K562 (cell line): ENCODE measurements around the gene NSUN2. TPM values are rescaled to one million over a fixed set of nuclear protein-coding genes. Genes with fewer than 3 reads are reported as not detected.
A peak's percentile ranks its signal among the peaks of the same experiment; 100 is the strongest.
"Not testable (repeated sequence)": the region's sequence is repeated elsewhere in the genome, so short reads cannot be mapped to it uniquely, and the experiment has no call there.

Experiments
- ATAC-seq: fragments of 200-7000 bp; cut with Tn5 transposase; 3 replicates; pipeline ENCODE4 v1.9.1; 2020; ENCODE audit warnings: moderate library complexity
- BruUV-seq: library from RNA; stranded (reverse); fragments of 400-500 nt; replicated peaks from 2 replicates; lab custom pipeline; 2021; lab: Mats Ljungman, UMichigan
- CTCF ChIA-PET: fragments of 300-600 bp; formaldehyde crosslinking; extraction: SDS; loops from one replicate; lab custom pipeline; 2021; ENCODE audit warnings: low intra/inter-chr PET ratio; lab: Yijun Ruan, JAX
- POLR2A ChIA-PET: fragments of 300-600, 350-650 bp; sonication (Branson Sonifier 250); formaldehyde crosslinking; extraction: SDS; loops from one replicate; lab custom pipeline; 2021; ENCODE audit warnings: antibody characterized with exemption, inconsistent platforms; lab: Yijun Ruan, JAX
- DNase-seq, 4 experiments: peaks; one replicate each; pipeline versions ENCODE4 v3.0.0 to v3.0.0-alpha.2; 2011 to 2018; ENCODE audit warnings: low spot score in 3 of 4, mixed read lengths in 3 of 4; ENCODE audit errors: extremely low read depth in 1 of 4
- FAIRE-seq: peaks from 2 replicates; lab custom pipeline; 2011; peaks lifted over from hg19 to GRCh38; lab: Jason Lieb, UNC
- H2AFZ ChIP-seq: 2 replicates; pipeline ENCODE4 v1.6.0; 2011; ENCODE audit warnings: low read depth, low read length, control low read depth, inconsistent platforms
- H3K27ac ChIP-seq: fragments of 200-600 bp; 3 replicates; pipeline ENCODE4 v1.8.0; 2011; ENCODE audit warnings: low read depth, mild to moderate bottlenecking, control low read depth, inconsistent platforms, low read length, moderate library complexity, mixed read lengths; ENCODE audit errors: extremely low read depth
- H3K27me3 ChIP-seq, 2 experiments: fragments of 300-600 bp in 1 of 2; 2 replicates in 1 of 2; 3 replicates in 1 of 2; pipeline versions ENCODE4 v1.6.0 to v1.8.0; 2011; ENCODE audit warnings: inconsistent platforms in 2 of 2, low read length in 2 of 2, mild to moderate bottlenecking in 1 of 2, mixed read lengths in 1 of 2, moderate library complexity in 1 of 2; ENCODE audit not compliant: control insufficient read depth in 2 of 2, insufficient read depth in 2 of 2
- H3K36me3 ChIP-seq: fragments of 300-600 bp; 3 replicates; pipeline ENCODE4 v1.8.0; 2011; ENCODE audit warnings: mild to moderate bottlenecking, low read length, inconsistent platforms; ENCODE audit not compliant: control insufficient read depth, insufficient read depth
- H3K4me1 ChIP-seq, 2 experiments: fragments of 200-600 bp in 1 of 2; replicated peaks in 1 of 2; 2 replicates in 1 of 2; 3 replicates in 1 of 2; pipeline versions ENCODE4 v1.5.1 to v1.8.0; 2011; ENCODE audit warnings: inconsistent platforms in 2 of 2, low read length in 2 of 2, mild to moderate bottlenecking in 1 of 2, mixed read lengths in 1 of 2, moderate library complexity in 1 of 2; ENCODE audit not compliant: control insufficient read depth in 2 of 2, insufficient read depth in 2 of 2
- H3K4me2 ChIP-seq: 2 replicates; pipeline ENCODE4 v1.6.1; 2011; ENCODE audit warnings: low read length, control low read depth, inconsistent platforms, mixed read lengths; ENCODE audit not compliant: insufficient read depth
- H3K4me3 ChIP-seq: fragments of 200-600 bp; sonication (generic), shearing (Covaris generic); 2 replicates; pipeline ENCODE4 v1.5.1; 2016; ENCODE audit warnings: control low read depth, inconsistent platforms
- H3K79me2 ChIP-seq: fragments of 200-600 bp; 3 replicates; pipeline ENCODE4 v1.8.0; 2011; ENCODE audit warnings: low read length, inconsistent platforms; ENCODE audit not compliant: control insufficient read depth, insufficient read depth
- H3K9ac ChIP-seq, 2 experiments: 2 replicates each; pipeline versions ENCODE4 v1.6.0 to v1.6.1; 2011; ENCODE audit warnings: low read depth in 2 of 2, low read length in 2 of 2, control low read depth in 1 of 2, inconsistent platforms in 1 of 2, mild to moderate bottlenecking in 1 of 2, mixed read lengths in 1 of 2; ENCODE audit not compliant: insufficient read depth in 1 of 2
- H3K9me1 ChIP-seq: one replicate; pipeline ENCODE4 v1.6.0; 2011; ENCODE audit warnings: inconsistent platforms, mild to moderate bottlenecking, low read length, moderate library complexity; ENCODE audit not compliant: control insufficient read depth, insufficient read depth
- H3K9me3 ChIP-seq: replicated peaks from 2 replicates; pipeline ENCODE4 v1.5.1; 2011; ENCODE audit warnings: low read depth, low read length, inconsistent platforms; ENCODE audit not compliant: control insufficient read depth, insufficient read depth
- H4K20me1 ChIP-seq: replicated peaks from 2 replicates; pipeline ENCODE4 v1.6.1; 2011; ENCODE audit warnings: low read length, inconsistent platforms, mixed read lengths; ENCODE audit not compliant: control insufficient read depth, insufficient read depth
- CEBPB ChIP-seq: fragments of 450-650 bp; IDR thresholded peaks from 2 replicates; pipeline ENCODE4 v1.6.1; 2016; ENCODE audit warnings: missing genetic modification characterization, missing compliant biosample characterization
- CEBPG ChIP-seq, 3 experiments: fragments of 200-800 bp in 1 of 3; sonication (Bioruptor generic) in 1 of 3; sonication (generic) in 1 of 3; formaldehyde crosslinking in 1 of 3; IDR thresholded peaks in 2 of 3; conservative IDR thresholded peaks in 1 of 3; 2 replicates each; pipeline versions ENCODE4 v1.6.1 to v1.8.0; 2016 to 2022; ENCODE audit warnings: missing compliant biosample characterization in 2 of 3, missing genetic modification characterization in 2 of 3, mild to moderate bottlenecking in 1 of 3, missing genetic modification reagents in 1 of 3
- HDAC2 ChIP-seq: fragments of 450-650 bp; IDR thresholded peaks from 2 replicates; pipeline ENCODE4 v1.6.1; 2016; ENCODE audit warnings: mild to moderate bottlenecking
- KLF10 ChIP-seq: fragments of 250-450 bp; sonication (Bioruptor Pico); IDR thresholded peaks from 2 replicates; pipeline ENCODE4 v1.6.1; 2021; ENCODE audit warnings: matching md5 sums
- NBN ChIP-seq: fragments of 450-650 bp; IDR thresholded peaks from 2 replicates; pipeline ENCODE4 v1.6.1; 2016; ENCODE audit warnings: low read depth, mild to moderate bottlenecking
- NFYB ChIP-seq: IDR thresholded peaks from 2 replicates; pipeline ENCODE4 v1.6.1; 2011; ENCODE audit warnings: mild to moderate bottlenecking, moderate library complexity; ENCODE audit not compliant: insufficient read length; ENCODE audit errors: extremely low read depth
- TEAD2 ChIP-seq: fragments of 450-650 bp; IDR thresholded peaks from 2 replicates; pipeline ENCODE4 v1.6.1; 2016; ENCODE audit warnings: missing genetic modification characterization, control low read depth, missing compliant biosample characterization
- ZNF146 ChIP-seq: IDR thresholded peaks from one replicate; pipeline ENCODE4 v1.6.1; 2018; ENCODE audit warnings: missing compliant biosample characterization; ENCODE audit not compliant: unreplicated experiment
- ZNF584 ChIP-seq: fragments of 200-800 bp; sonication (Bioruptor generic); IDR thresholded peaks from 2 replicates; pipeline ENCODE4 v1.6.1; 2016; ENCODE audit warnings: low read depth, mild to moderate bottlenecking, missing genetic modification characterization, missing compliant biosample characterization
- WGBS: fragments of 100-300 bp; shearing (Covaris generic); methylation state at CpG from one replicate; pipeline ENCODE4 v1.1.6; 2016; ENCODE audit warnings: low coverage, mixed read lengths; ENCODE audit not compliant: insufficient coverage; ENCODE audit errors: missing lambda C conversion rate; 5-methylcytosine and 5-hydroxymethylcytosine counted together
- in situ Hi-C: fragments of 300-500 bp; cut with MboI; formaldehyde crosslinking; loops from 4 replicates; pipeline ENCODE4 v1.15.0; 2018; ENCODE audit warnings: inconsistent platforms, mixed read lengths
- intact Hi-C: fragments of 100-400 bp; cut with micrococcal nuclease; formaldehyde crosslinking; loops from 2 replicates; pipeline ENCODE4 v1.14.2; 2022
- polyA plus RNA-seq, 8 experiments: library from polyadenylated mRNA; depleted of rRNA in 4 of 8; stranded (reverse) in 5 of 8; unstranded in 3 of 8; fragments of >200 nt; fragmentation: Nextera tagmentation in 2 of 8; fragmentation: Illumina TruSeq in 1 of 8; extraction: Ambion mirVana in 2 of 8; extraction: Trizol in 1 of 8; gene quantifications; 2 replicates each; pipeline versions ENCODE4 v1.2.1 to v1.2.3, GENCODE V29; 2011 to 2014; ENCODE audit warnings: inconsistent platforms in 1 of 8, missing spikeins in 1 of 8
- total RNA-seq, 7 experiments: library from RNA; depleted of rRNA in 6 of 7; stranded (reverse); fragments of >200 nt in 6 of 7; fragmentation: Illumina TruSeq in 2 of 7; extraction: Trizol in 2 of 7; gene quantifications; 2 replicates each; pipeline versions ENCODE4 v1.2.1 to v1.2.3, GENCODE V29; 2011 to 2021; ENCODE audit warnings: low replicate concordance in 1 of 7

Gene NSUN2
- total and polyA plus RNA-seq, 9 of the 15 experiments (the other 6 are each of a cell fraction or from before 2014, with no cell fraction given) = 9.2 to 167 (median 127) TPM

DNA sequence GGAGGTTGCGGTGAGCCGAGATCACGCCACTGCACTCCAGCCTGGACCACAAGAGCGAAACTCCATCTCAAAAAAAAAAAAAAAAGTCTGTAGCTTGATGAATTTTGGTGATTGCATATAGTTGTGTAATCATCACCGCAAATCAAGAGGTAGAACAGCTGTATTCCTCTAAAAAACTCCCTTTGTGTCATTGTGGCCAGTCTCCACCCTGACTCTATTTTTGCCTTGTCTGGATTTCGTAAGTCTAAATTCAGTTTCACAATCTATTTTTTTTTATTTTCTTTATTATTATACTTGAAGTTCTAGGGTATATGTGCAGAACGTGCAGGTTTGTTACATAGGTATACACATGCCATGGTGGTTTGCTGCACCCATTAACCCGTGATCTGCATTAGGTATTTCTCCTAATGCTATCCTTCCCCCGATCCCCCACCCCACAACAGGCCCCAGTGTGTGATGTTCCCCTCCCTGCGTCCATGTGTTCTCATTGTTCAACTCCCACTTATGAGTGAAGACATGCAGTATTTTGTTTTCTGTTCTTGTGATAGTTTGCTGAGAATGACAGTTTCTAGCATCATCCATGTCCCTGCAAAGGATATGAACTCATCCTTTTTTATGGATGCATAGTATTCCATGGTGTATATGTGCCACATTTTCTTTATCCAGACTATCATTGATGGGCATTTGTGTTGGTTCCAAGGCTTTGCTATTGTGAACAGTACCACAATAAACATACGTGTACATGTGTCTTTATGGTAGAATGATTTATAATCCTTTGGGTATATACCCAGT lies 12.9 kb upstream of the NSUN2 start:
- H3K9me3 ChIP-seq; POLR2A ChIA-PET; FAIRE-seq; H3K79me2 ChIP-seq; H2AFZ ChIP-seq; BruUV-seq; H3K27me3 ChIP-seq; H4K20me1 ChIP-seq; H3K9ac ChIP-seq; DNase-seq; H3K9me1 ChIP-seq; ATAC-seq; H3K4me2 ChIP-seq; in situ Hi-C loops; H3K36me3 ChIP-seq; CTCF ChIA-PET; H3K27ac ChIP-seq; intact Hi-C loops; H3K4me3 ChIP-seq; TF ChIP-seq CEBPG (CRISPR knock-in tag; IDR thresholded peaks at IDR 0.05): not testable (repeated sequence)
- 91% methylated on average over 11 of the region's 11 CpGs for WGBS
- 0 out of 4 replicates have a peak, but pooled peaks of 1 of the 2 experiments have one; percentile 6 for TF ChIP-seq CEBPG (tag; conservative IDR thresholded peaks at IDR 0.05 in 1 of 2, IDR thresholded peaks at IDR 0.05 in 1 of 2)
- peak; percentile 47 for TF ChIP-seq CEBPB (tag)
- peak; percentile 81 for TF ChIP-seq ZNF146 (CRISPR knock-in tag)
- peaks cover 10 to 11% of the 10 kb centered on the region in 2 experiments for H3K4me1 ChIP-seq

DNA sequence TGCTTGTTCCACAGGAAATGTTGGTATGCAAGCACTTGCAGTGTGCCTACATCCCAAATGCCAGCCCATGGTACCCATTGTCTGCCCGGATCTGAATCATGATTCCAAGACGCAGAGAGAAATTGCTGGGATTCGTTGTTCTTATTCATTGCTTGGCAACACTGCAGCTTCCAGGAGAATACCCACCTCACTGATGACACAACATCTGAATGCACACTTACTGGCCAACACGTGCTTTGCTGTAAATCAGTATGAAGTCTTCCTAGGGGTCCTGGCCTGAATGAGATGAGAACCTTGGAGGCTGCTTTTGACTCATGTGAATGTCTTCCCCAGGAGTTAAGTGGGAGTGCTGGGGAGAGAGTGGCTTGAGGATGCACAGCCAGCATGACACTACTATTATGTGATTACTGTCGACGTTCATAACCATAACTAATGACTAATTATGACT lies 12.0 kb upstream of the NSUN2 start:
- intact Hi-C loops = no loop called here
- in situ Hi-C loops = no loop called here

More for the DNA sequence above, 12.0 kb upstream of the NSUN2 start:
- ChIA-PET CTCF (no interaction called here), POLR2A (no interaction called here)
- peaks cover 3% of the 10 kb centered on the region; the same call in 2 of the 3 replicates for H3K79me2 ChIP-seq
- H2AFZ ChIP-seq = no peak overlapping the region
- no peak overlapping the region for H3K9ac ChIP-seq
- no peak for DNase-seq
- no peak overlapping the region for H3K27ac ChIP-seq
- peaks cover 7 to 11% of the 10 kb centered on the region in 2 experiments for H3K4me1 ChIP-seq
- no peak for TF ChIP-seq NBN
- no peak for TF ChIP-seq TEAD2 (tag)
- TF ChIP-seq HDAC2 = no peak
- no peak for TF ChIP-seq ZNF584 (CRISPR knock-in tag)
- no peak for TF ChIP-seq KLF10
- TF ChIP-seq NFYB = no peak
- peaks cover 8% of the 10 kb centered on the region; the same call in 2 of the 3 replicates for H3K36me3 ChIP-seq
- BruUV-seq = no TSS peak
- 87% methylated on average over 6 of the region's 6 CpGs for WGBS
- peaks cover 2% of the 10 kb centered on the region; the same call in 1 of the 2 replicates for H4K20me1 ChIP-seq
- H3K4me2 ChIP-seq = no peak overlapping the region
- no peaks in the 10 kb centered on the region for H3K9me3 ChIP-seq
- no peaks in the 10 kb centered on the region for H3K27me3 ChIP-seq
- no peak overlapping the region for H3K4me3 ChIP-seq
- H3K9me1 ChIP-seq = peaks cover 6% of the 10 kb centered on the region
- no peak for ATAC-seq
- no peak for FAIRE-seq
